Panc1 (cell line): ENCODE measurements around the gene MYOG.

Experiments
- POLR2AphosphoS5 ChIP-seq: IDR thresholded peaks from 2 replicates; pipeline ENCODE4 v1.6.1; 2012; ENCODE audit warnings: mild to moderate bottlenecking, low read depth, low read length, moderate library complexity
- TF ChIP-seq, protein P1 (sequence below): fragments of 450-650 bp; IDR thresholded peaks from 2 replicates; pipeline ENCODE4 v1.5.1; 2017; ENCODE audit warnings: mild to moderate bottlenecking

DNA sequence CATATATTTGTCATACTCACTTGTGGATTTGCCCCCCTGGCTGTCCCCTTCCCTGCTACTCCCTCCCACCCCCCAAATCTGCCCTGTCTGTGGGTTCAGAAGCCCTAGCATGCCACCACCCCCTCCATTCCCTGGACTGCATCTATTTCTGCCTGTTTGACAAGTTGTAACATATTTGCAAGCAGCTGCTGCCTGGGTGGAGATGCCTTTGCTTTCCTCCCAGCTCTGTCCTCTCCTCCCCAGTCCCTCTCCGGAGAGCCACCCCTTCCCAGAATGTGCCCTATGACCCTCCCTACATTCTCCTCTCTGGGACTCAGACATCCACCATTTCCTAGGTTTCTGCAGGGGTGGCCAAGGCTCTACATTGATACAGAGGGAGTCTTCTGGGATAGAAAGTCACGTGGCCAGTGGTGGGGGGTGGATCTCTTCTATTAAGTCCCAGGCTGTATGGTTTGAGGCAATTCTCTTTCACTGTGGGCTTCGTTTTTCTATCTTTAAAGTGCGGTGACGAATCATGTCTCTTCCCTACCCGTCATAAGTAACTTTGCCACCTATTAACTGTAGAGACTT lies 6.0 kb upstream of the MYOG start:
- TF ChIP-seq, protein P1, sequence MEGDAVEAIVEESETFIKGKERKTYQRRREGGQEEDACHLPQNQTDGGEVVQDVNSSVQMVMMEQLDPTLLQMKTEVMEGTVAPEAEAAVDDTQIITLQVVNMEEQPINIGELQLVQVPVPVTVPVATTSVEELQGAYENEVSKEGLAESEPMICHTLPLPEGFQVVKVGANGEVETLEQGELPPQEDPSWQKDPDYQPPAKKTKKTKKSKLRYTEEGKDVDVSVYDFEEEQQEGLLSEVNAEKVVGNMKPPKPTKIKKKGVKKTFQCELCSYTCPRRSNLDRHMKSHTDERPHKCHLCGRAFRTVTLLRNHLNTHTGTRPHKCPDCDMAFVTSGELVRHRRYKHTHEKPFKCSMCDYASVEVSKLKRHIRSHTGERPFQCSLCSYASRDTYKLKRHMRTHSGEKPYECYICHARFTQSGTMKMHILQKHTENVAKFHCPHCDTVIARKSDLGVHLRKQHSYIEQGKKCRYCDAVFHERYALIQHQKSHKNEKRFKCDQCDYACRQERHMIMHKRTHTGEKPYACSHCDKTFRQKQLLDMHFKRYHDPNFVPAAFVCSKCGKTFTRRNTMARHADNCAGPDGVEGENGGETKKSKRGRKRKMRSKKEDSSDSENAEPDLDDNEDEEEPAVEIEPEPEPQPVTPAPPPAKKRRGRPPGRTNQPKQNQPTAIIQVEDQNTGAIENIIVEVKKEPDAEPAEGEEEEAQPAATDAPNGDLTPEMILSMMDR = no peak
- TF ChIP-seq POLR2AphosphoS5 = no peak
